ENCODE data around the gene TBC1D5. TPM values are rescaled to one million over a fixed set of nuclear protein-coding genes. Genes with fewer than 3 reads are reported as not detected.
"Not testable (repeated sequence)": the region's sequence is repeated elsewhere in the genome, so short reads cannot be mapped to it uniquely, and the experiment has no call there.

Gene TBC1D5
- total and polyA plus RNA-seq, 2 of the 4 experiments (the other 2 are of a cell fraction), result 16.4 to 57.0 TPM

DNA sequence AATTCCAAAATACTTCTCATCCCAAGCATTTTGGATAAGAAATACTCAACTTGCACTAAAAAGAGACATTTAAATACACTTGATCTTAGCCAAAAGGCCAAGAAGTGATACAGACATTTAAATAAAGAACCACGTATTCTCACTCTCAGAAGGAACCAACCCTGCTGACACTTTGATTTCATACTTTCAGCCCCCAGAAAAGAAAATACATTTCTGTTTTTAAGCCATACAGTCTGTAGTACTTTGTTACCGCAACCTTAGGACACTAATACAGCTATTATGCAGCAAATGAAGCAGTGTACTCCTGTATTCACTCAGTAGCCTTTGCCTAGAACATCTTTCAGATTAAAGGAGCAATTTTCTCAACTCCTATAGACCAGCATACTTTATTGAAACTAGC lies 86.7 kb downstream of the TBC1D5 start:
- intact Hi-C loops (cut with micrococcal nuclease) (no loop called here), in situ Hi-C loops (cut with MboI; ENCODE audit: low sequenced_read_pairs) (no loop called here), dilution Hi-C loops (cut with HindIII; ENCODE audit: low sequenced_read_pairs, unreplicated experiment) (no loop called here)
- no peak overlapping the region for H4K8ac ChIP-seq (ENCODE audit: low read depth in 2 of 2, low read length in 2 of 2)
- no peak for ATAC-seq (ENCODE audit: low read depth)
- no peak overlapping the region for H3K56ac ChIP-seq (ENCODE audit: extremely low read depth, insufficient read depth, low read length)
- peaks cover 0 to 3% of the 10 kb centered on the region in 2 experiments; a peak in 1 of 4 replicates for H3K79me1 ChIP-seq (ENCODE audit: low read depth in 1 of 2, low read length in 2 of 2)
- H3K4me1 ChIP-seq (ENCODE audit: control insufficient read depth, insufficient read depth, low read length), result no peaks in the 10 kb centered on the region
- H3K4ac ChIP-seq (ENCODE audit: low read depth, low read length), result no peak overlapping the region
- no peak overlapping the region for H4K91ac ChIP-seq (ENCODE audit: insufficient read depth, low read depth, low read length)
- no peak overlapping the region for H3K9ac ChIP-seq (ENCODE audit: low read depth, low read length)
- H3K27me3 ChIP-seq (ENCODE audit: control insufficient read depth, insufficient read depth, low read length), result no peaks in the 10 kb centered on the region
- no peak overlapping the region for H2AK5ac ChIP-seq (ENCODE audit: low read depth, low read length)
- H2AFZ ChIP-seq (replicated peaks; ENCODE audit: low read length, poor library complexity), result no peak overlapping the region
- no peak for DNase-seq
- no peak for TF ChIP-seq MXI1 (IDR thresholded peaks at IDR 0.05; ENCODE audit: borderline replicate concordance, low read depth, low read length)
- no peak for TF ChIP-seq MAZ (IDR thresholded peaks at IDR 0.05; ENCODE audit: borderline replicate concordance, low read depth, low read length)
- TF ChIP-seq MAFK (IDR thresholded peaks at IDR 0.05; ENCODE audit: low read depth, low read length), result no peak
- TF ChIP-seq RCOR1 (IDR thresholded peaks at IDR 0.05; ENCODE audit: insufficient replicate concordance, low read length), result no peak
- TF ChIP-seq CEBPB (IDR thresholded peaks at IDR 0.05; ENCODE audit: low read depth, low read length), result no peak
- TF ChIP-seq POLR2A (IDR thresholded peaks at IDR 0.05; ENCODE audit: low read depth, low read length), result no peak
- TF ChIP-seq, protein P1, sequence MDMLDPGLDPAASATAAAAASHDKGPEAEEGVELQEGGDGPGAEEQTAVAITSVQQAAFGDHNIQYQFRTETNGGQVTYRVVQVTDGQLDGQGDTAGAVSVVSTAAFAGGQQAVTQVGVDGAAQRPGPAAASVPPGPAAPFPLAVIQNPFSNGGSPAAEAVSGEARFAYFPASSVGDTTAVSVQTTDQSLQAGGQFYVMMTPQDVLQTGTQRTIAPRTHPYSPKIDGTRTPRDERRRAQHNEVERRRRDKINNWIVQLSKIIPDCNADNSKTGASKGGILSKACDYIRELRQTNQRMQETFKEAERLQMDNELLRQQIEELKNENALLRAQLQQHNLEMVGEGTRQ (IDR thresholded peaks at IDR 0.05; ENCODE audit: low read depth, low read length), result no peak
- no peak for TF ChIP-seq SMC3 (IDR thresholded peaks at IDR 0.05; ENCODE audit: low read depth, low read length)
- no peak for TF ChIP-seq RFX5 (IDR thresholded peaks at IDR 0.05; ENCODE audit: low read depth, low read length)
- TF ChIP-seq CHD1 (IDR thresholded peaks at IDR 0.05; ENCODE audit: low read depth, low read length), result no peak
- H3K23ac ChIP-seq (ENCODE audit: low read depth, low read length), result no peak overlapping the region
- no CpG with 5 or more reads among the region's 2 CpGs for WGBS, 2 experiments (ENCODE audit: extremely low coverage in 2 of 2, insufficient read length in 1 of 2)
- H2BK5ac ChIP-seq (ENCODE audit: low read depth, low read length, poor library complexity, severe bottlenecking), result no peak overlapping the region
- H2BK15ac ChIP-seq (ENCODE audit: low read depth, low read length), result no peak overlapping the region
- H3K9me3 ChIP-seq (ENCODE audit: control insufficient read depth, insufficient read depth, low read length), result no peaks in the 10 kb centered on the region
- H3K9me1 ChIP-seq (ENCODE audit: insufficient read depth, low read length), result no peaks in the 10 kb centered on the region
- H3K18ac ChIP-seq (ENCODE audit: low read depth, low read length), result no peak overlapping the region
- H3K36me3 ChIP-seq (ENCODE audit: control insufficient read depth, insufficient read depth, low read length), result no peaks in the 10 kb centered on the region
- H2AK9ac ChIP-seq (replicated peaks; ENCODE audit: low read depth, low read length, poor library complexity), result no peak overlapping the region
- ChIA-PET CTCF (no interaction called here), POLR2A (ENCODE audit: unreplicated experiment) (no interaction called here)
- H4K5ac ChIP-seq (ENCODE audit: low read depth, low read length), result no peak overlapping the region
- H2BK120ac ChIP-seq (ENCODE audit: low read depth, low read length), result no peak overlapping the region
- H3K4me3 ChIP-seq (ENCODE audit: insufficient read depth, low read depth, low read length), result no peak overlapping the region
- BruUV-seq (replicated peaks), result no TSS peak
- H3K27ac ChIP-seq (ENCODE audit: insufficient read depth, low read length), result no peak overlapping the region
- no peak overlapping the region for H3K4me2 ChIP-seq (ENCODE audit: low read depth, low read length)
- no peak overlapping the region for H3K14ac ChIP-seq (replicated peaks; ENCODE audit: low read depth, low read length)
- no peaks in the 10 kb centered on the region for H4K20me1 ChIP-seq (ENCODE audit: insufficient read depth, low read length)
- H2BK20ac ChIP-seq (ENCODE audit: low read depth, low read length), result no peak overlapping the region

DNA sequence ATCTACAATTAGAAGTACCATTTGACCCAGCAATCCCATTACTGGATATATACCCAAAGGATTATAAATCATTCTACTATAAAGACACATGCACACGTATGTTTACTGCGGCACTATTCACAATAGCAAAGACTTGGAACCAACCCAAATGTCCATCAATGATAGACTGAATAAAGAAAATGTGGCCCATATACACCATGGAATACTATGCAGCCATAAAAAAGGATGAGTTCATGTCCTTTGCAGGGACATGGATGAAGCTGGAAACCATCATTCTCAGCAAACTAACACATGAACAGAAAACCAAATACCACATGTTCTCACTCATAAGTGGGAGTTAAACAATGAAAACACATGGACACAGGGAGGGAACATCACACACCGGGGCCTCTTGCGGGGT lies 92.7 kb downstream of the TBC1D5 start:
- H4K8ac ChIP-seq (ENCODE audit: low read depth in 2 of 2, low read length in 2 of 2); H3K36me3 ChIP-seq (ENCODE audit: control insufficient read depth, insufficient read depth, low read length); H3K14ac ChIP-seq (replicated peaks; ENCODE audit: low read depth, low read length); H3K56ac ChIP-seq (ENCODE audit: extremely low read depth, insufficient read depth, low read length); H3K4me1 ChIP-seq (ENCODE audit: control insufficient read depth, insufficient read depth, low read length); BruUV-seq (replicated peaks); ATAC-seq (ENCODE audit: low read depth); H3K27me3 ChIP-seq (ENCODE audit: control insufficient read depth, insufficient read depth, low read length); H4K5ac ChIP-seq (ENCODE audit: low read depth, low read length); CTCF ChIA-PET; H2AK9ac ChIP-seq (replicated peaks; ENCODE audit: low read depth, low read length, poor library complexity); H2BK120ac ChIP-seq (ENCODE audit: low read depth, low read length); H2AFZ ChIP-seq (replicated peaks; ENCODE audit: low read length, poor library complexity); H3K79me1 ChIP-seq (ENCODE audit: low read depth in 1 of 2, low read length in 2 of 2); H2BK15ac ChIP-seq (ENCODE audit: low read depth, low read length); H3K9me3 ChIP-seq (ENCODE audit: control insufficient read depth, insufficient read depth, low read length); H2BK5ac ChIP-seq (ENCODE audit: low read depth, low read length, poor library complexity, severe bottlenecking); H3K4me3 ChIP-seq (ENCODE audit: insufficient read depth, low read depth, low read length); intact Hi-C loops (cut with micrococcal nuclease); H3K9ac ChIP-seq (ENCODE audit: low read depth, low read length); H4K20me1 ChIP-seq (ENCODE audit: insufficient read depth, low read length); dilution Hi-C loops (cut with HindIII; ENCODE audit: low sequenced_read_pairs, unreplicated experiment); H3K23ac ChIP-seq (ENCODE audit: low read depth, low read length); H3K18ac ChIP-seq (ENCODE audit: low read depth, low read length); H2BK20ac ChIP-seq (ENCODE audit: low read depth, low read length); H3K4me2 ChIP-seq (ENCODE audit: low read depth, low read length); DNase-seq; H3K27ac ChIP-seq (ENCODE audit: insufficient read depth, low read length); H3K4ac ChIP-seq (ENCODE audit: low read depth, low read length); H4K91ac ChIP-seq (ENCODE audit: insufficient read depth, low read depth, low read length); H3K9me1 ChIP-seq (ENCODE audit: insufficient read depth, low read length); H2AK5ac ChIP-seq (ENCODE audit: low read depth, low read length); POLR2A ChIA-PET (ENCODE audit: unreplicated experiment): not testable (repeated sequence)
- no CpG with 5 or more reads among the region's 4 CpGs for WGBS, 2 experiments (ENCODE audit: extremely low coverage in 2 of 2, insufficient read length in 1 of 2)
- in situ Hi-C loops (cut with MboI; ENCODE audit: low sequenced_read_pairs), result loop anchor here (10.0 to 25.0 kb wide), 2 partner anchors 185 to 463 kb away; no protein-coding TSS in a partner anchor

All from IMR-90 (cell line).